ENCODE measurements around the gene VPS37B.

Gene VPS37B

GRCh38 chr12:122875590-122876220 lies 20.2 kb downstream of the VPS37B start:
- no peak overlapping the region for H3K27ac ChIP-seq
- TF ChIP-seq ZFX (IDR thresholded peaks at IDR 0.05) (no peak), CTCF (conservative IDR thresholded peaks at IDR 0.05) (no peak)

- H3K27ac ChIP-seq = peak overlapping the region; percentile 89
- TF ChIP-seq CTCF (conservative IDR thresholded peaks at IDR 0.05) (no peak), ZFX (IDR thresholded peaks at IDR 0.05) (no peak)
Observed at GRCh38 chr12:122874081-122874480, 21.8 kb downstream of the VPS37B start.

GRCh38 chr12:122873540-122873939 lies 22.4 kb downstream of the VPS37B start:
- no peak for TF ChIP-seq ZFX (IDR thresholded peaks at IDR 0.05)
- TF ChIP-seq CTCF (conservative IDR thresholded peaks at IDR 0.05) = no peak
- H3K27ac ChIP-seq = peak overlapping the region; percentile 89

GRCh38 chr12:122872815-122873361 lies 23.0 kb downstream of the VPS37B start:
- TF ChIP-seq ZFX (IDR thresholded peaks at IDR 0.05) = peak; percentile 45; the same call in 1 of the 2 replicates
- TF ChIP-seq CTCF (conservative IDR thresholded peaks at IDR 0.05) = no peak
- H3K27ac ChIP-seq = peak overlapping the region; percentile 89

- TF ChIP-seq CTCF (conservative IDR thresholded peaks at IDR 0.05) (no peak), ZFX (IDR thresholded peaks at IDR 0.05) (no peak)
- peak overlapping the region; percentile 89 for H3K27ac ChIP-seq
Observed at GRCh38 chr12:122871851-122872780, 23.8 kb downstream of the VPS37B start.

- H3K27ac ChIP-seq = peak overlapping the region; percentile 89
- TF ChIP-seq CTCF (conservative IDR thresholded peaks at IDR 0.05) = no peak
- TF ChIP-seq ZFX (IDR thresholded peaks at IDR 0.05) = no peak
Observed at GRCh38 chr12:122870867-122871664, 24.9 kb downstream of the VPS37B start.
